Mesodermal cell (in vitro differentiated cells): ENCODE results near the gene ANXA4.
A peak's percentile ranks its signal among the peaks of the same experiment; 100 is the strongest.
"Not testable (repeated sequence)": the region's sequence is repeated elsewhere in the genome, so short reads cannot be mapped to it uniquely, and the experiment has no call there.

Experiments
- H3K27ac ChIP-seq: 2 replicates; pipeline ENCODE4 v1.7.0; 2013; ENCODE audit warnings: mild to moderate bottlenecking, low read depth, low read length, moderate library complexity; ENCODE audit not compliant: severe bottlenecking
- H3K36me3 ChIP-seq: 2 replicates; pipeline ENCODE4 v1.7.1; 2013; ENCODE audit warnings: mild to moderate bottlenecking, low read length, moderate library complexity; ENCODE audit not compliant: control insufficient read depth, insufficient read depth
- H3K4me1 ChIP-seq: one replicate; pipeline ENCODE4 v1.7.1; 2013; ENCODE audit warnings: mild to moderate bottlenecking, low read length; ENCODE audit not compliant: insufficient read depth, control insufficient read depth, poor library complexity, severe bottlenecking
- H3K4me3 ChIP-seq: 2 replicates; pipeline ENCODE4 v1.7.0; 2013; ENCODE audit warnings: low read length, control low read depth, mild to moderate bottlenecking; ENCODE audit not compliant: insufficient read depth, poor library complexity, severe bottlenecking; ENCODE audit errors: extremely low read depth
- H3K9me3 ChIP-seq: 2 replicates; pipeline ENCODE4 v1.7.1; 2013; ENCODE audit warnings: mild to moderate bottlenecking, low read length, moderate library complexity; ENCODE audit not compliant: control insufficient read depth
- WGBS, 2 experiments: methylation state at CpG; one replicate each; pipeline ENCODE4 v1.1.5; 2013; ENCODE audit warnings: missing lambda C conversion rate in 2 of 2; ENCODE audit not compliant: insufficient coverage in 2 of 2; 5-methylcytosine and 5-hydroxymethylcytosine counted together

The ANXA4 gene

GRCh38 chr2:69796174-69796573, 54.2 kb downstream of the ANXA4 start:
- H3K27ac ChIP-seq, result no peak overlapping the region
- 100% methylated on average over 1 of the region's 1 CpG for WGBS, 2 experiments
- no peaks in the 10 kb centered on the region for H3K9me3 ChIP-seq
- H3K4me3 ChIP-seq, result no peak overlapping the region
- H3K4me1 ChIP-seq, result peaks cover 21% of the 10 kb centered on the region
- no peaks in the 10 kb centered on the region for H3K36me3 ChIP-seq

GRCh38 chr2:69797235-69797634, 55.3 kb downstream of the ANXA4 start:
- Histone ChIP-seq H3K9me3 (no peaks in the 10 kb centered on the region), H3K4me3 (no peak overlapping the region), H3K36me3 (no peaks in the 10 kb centered on the region), H3K4me1 (peaks cover 21% of the 10 kb centered on the region), H3K27ac (peak overlapping the region; percentile 95)
- WGBS, 2 experiments, result 94 to 100% methylated on average over 2 of the region's 4 CpGs

GRCh38 chr2:69797836-69798289, 55.9 kb downstream of the ANXA4 start:
- H3K27ac ChIP-seq, result peak overlapping the region; percentile 95

DNA sequence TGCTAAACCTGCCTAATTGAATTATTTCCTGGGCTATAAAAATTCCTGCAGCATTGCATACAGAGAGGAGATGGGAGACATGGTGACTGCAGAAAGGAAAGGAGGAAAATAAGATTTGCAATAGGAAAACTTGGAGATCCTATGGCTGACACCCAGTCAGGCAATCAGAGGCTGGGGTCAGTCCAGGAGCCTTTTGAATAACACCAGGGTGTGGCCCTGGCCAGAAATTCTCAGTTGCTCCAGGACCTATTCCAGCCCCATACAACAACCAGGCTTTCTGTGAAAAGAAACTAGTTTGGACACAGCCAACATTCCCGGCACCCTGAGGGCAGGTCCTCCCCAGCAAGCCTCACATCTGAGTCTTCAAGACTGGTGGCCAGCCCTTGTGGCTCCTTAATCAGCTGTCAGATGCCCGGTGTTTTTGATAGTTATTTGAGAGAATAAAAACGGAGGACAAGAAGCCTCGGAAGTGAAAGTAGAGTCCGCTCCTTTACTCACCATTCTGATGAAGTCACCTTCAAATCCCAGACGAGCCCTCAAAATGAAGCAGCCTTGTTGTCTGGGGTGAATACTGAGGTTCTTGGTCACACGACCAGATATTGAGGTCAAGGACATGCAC, 56.5 kb downstream of the ANXA4 start:
- Histone ChIP-seq H3K9me3 (no peaks in the 10 kb centered on the region), H3K4me3 (peak overlapping the region; percentile 1), H3K27ac (peak overlapping the region; percentile 95), H3K36me3 (no peaks in the 10 kb centered on the region), H3K4me1 (peaks cover 21% of the 10 kb centered on the region)
- WGBS, 2 experiments, result 56 to 81% methylated on average over 2 to 4 of the region's 7 CpGs

More at GRCh38 chr2:69797836-69798289, 55.9 kb downstream of the ANXA4 start:
- no peak overlapping the region for H3K4me3 ChIP-seq
- H3K36me3 ChIP-seq, result no peaks in the 10 kb centered on the region
- 60% methylated on average over 1 of the region's 3 CpGs; no CpG with 5 or more reads in 1 of the 2 experiments for WGBS, 2 experiments
- peaks cover 21% of the 10 kb centered on the region for H3K4me1 ChIP-seq
- no peaks in the 10 kb centered on the region for H3K9me3 ChIP-seq

- H3K27ac ChIP-seq, result peak overlapping the region; percentile 95
- H3K9me3 ChIP-seq, result no peaks in the 10 kb centered on the region
- no peak overlapping the region for H3K4me3 ChIP-seq
- WGBS, 2 experiments, result 58 to 89% methylated on average over 1 to 2 of the region's 4 CpGs
- no peaks in the 10 kb centered on the region for H3K36me3 ChIP-seq
- peaks cover 21% of the 10 kb centered on the region for H3K4me1 ChIP-seq
These were observed 57.1 kb downstream of the ANXA4 start for GRCh38 chr2:69798909-69799526.

DNA sequence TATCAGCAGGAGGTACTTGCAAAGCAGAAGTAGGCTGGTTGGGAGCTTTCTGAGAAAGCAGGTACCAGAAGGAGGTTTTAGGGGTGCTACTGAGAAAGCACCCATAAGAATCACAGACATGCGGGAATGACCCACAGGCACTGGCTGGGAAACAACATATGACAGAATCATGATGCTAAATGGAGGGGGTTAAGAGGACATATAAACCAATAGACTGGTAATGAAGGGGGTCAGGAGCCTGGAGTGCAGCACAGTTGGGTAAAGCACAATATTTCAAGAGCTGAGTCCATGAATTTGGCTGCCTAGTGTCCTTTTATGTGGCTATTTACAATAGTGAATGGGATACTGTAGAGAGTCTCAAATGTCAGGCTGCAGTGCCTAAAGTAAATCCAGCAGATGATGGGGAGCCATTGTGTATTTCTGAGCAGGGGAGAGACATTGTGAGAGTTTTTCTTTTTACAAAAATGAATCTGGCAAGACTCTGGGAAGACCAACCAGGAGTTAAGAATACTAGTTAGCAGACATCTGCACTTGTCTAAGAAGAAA, 59.9 kb downstream of the ANXA4 start:
- WGBS, 2 experiments, result 100% methylated on average over 1 of the region's 1 CpG
- Histone ChIP-seq H3K4me1 (peaks cover 21% of the 10 kb centered on the region), H3K27ac (no peak overlapping the region), H3K36me3 (no peaks in the 10 kb centered on the region), H3K9me3 (no peaks in the 10 kb centered on the region), H3K4me3 (no peak overlapping the region)

- peaks cover 16% of the 10 kb centered on the region for H3K4me1 ChIP-seq
- not testable (repeated sequence) for H3K4me3 ChIP-seq, H3K27ac ChIP-seq, H3K9me3 ChIP-seq, H3K36me3 ChIP-seq
- 100% methylated on average over 2 of the region's 4 CpGs; no CpG with 5 or more reads in 1 of the 2 experiments for WGBS, 2 experiments
These were observed 60.9 kb downstream of the ANXA4 start for GRCh38 chr2:69802781-69803367.

DNA sequence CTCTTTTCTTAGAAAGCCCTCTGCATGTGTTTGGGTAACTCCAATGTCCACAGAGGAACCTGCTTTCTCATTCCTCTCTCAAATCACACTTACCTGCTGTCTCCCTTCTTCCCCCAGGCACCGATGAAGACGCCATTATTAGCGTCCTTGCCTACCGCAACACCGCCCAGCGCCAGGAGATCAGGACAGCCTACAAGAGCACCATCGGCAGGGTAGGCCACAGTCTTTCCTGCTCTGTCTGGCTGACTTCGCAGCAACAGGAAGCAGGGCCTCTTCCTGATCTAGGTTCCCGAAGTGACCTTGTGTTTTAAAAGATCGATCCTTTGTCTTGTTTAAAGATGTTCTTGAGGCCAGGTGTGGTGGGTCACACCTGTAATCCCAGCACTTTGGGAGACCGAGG, 62.5 kb downstream of the ANXA4 start:
- Histone ChIP-seq H3K36me3 (no peaks in the 10 kb centered on the region), H3K27ac (no peak overlapping the region), H3K4me1 (peaks cover 3% of the 10 kb centered on the region), H3K9me3 (no peaks in the 10 kb centered on the region), H3K4me3 (no peak overlapping the region)
- 95 to 97% methylated on average over 8 to 9 of the region's 11 CpGs for WGBS, 2 experiments

DNA sequence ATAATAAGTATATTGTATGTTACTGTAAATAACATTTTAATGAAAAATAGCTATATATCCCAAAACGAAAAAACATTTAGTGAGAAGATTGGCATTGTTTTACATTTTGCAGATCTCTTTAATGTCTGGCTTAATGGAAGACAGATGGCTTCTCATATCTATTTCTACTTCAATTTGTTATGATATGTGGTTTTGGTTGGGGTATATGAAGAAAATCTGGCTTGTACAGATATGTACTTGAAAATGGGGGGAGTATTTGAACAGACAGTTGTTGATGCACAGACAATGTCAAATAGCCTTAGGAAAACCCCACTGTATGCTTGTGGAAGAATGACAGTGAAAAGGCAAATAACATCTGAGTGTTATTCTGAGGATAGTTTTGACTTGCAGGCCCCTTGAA, 64.0 kb downstream of the ANXA4 start:
- no CpG with 5 or more reads among the region's 1 CpG for WGBS, 2 experiments
- H3K4me1 ChIP-seq, result no peaks in the 10 kb centered on the region
- no peaks in the 10 kb centered on the region for H3K9me3 ChIP-seq
- no peaks in the 10 kb centered on the region for H3K36me3 ChIP-seq
- H3K4me3 ChIP-seq, result no peak overlapping the region
- H3K27ac ChIP-seq, result no peak overlapping the region

GRCh38 chr2:69807821-69808540, 66.0 kb downstream of the ANXA4 start:
- no peaks in the 10 kb centered on the region for H3K36me3 ChIP-seq
- H3K4me1 ChIP-seq, result no peaks in the 10 kb centered on the region
- WGBS, 2 experiments, result 92 to 97% methylated on average over 13 to 16 of the region's 16 CpGs
- no peak overlapping the region for H3K4me3 ChIP-seq
- H3K27ac ChIP-seq, result no peak overlapping the region
- H3K9me3 ChIP-seq, result no peaks in the 10 kb centered on the region
